WTC11 (cell line): Measurements from ENCODE around the gene RBM45. TPM values are rescaled to one million over a fixed set of nuclear protein-coding genes. Genes with fewer than 3 reads are reported as not detected.

ENCODE experiments used
- ATF1 ChIP-seq: sonication (generic); formaldehyde crosslinking; IDR thresholded peaks from 2 replicates; pipeline ENCODE4 v1.8.1; 2023; ENCODE audit warnings: mild to moderate bottlenecking, moderate library complexity, missing genetic modification reagents
- CBFB ChIP-seq: sonication (generic); formaldehyde crosslinking; IDR thresholded peaks from 2 replicates; pipeline ENCODE4 v1.8.1; 2022; ENCODE audit warnings: mild to moderate bottlenecking, low read depth, missing genetic modification reagents
- EMX1 ChIP-seq: fragments of 250-450 bp; sonication (Bioruptor Pico); IDR thresholded peaks from 2 replicates; pipeline ENCODE4 v1.8.0; 2021; ENCODE audit warnings: mild to moderate bottlenecking
- HMGA2 ChIP-seq: fragments of 250-450 bp; sonication (Bioruptor Pico); IDR thresholded peaks from 2 replicates; pipeline ENCODE4 v1.4.0; 2021; ENCODE audit warnings: mild to moderate bottlenecking, moderate library complexity
- MXD4 ChIP-seq: fragments of 250-450 bp; sonication (Bioruptor Pico); IDR thresholded peaks from 2 replicates; pipeline ENCODE4 v1.8.0; 2021; ENCODE audit warnings: mild to moderate bottlenecking, moderate library complexity, borderline replicate concordance
- NFYB ChIP-seq: sonication (generic); formaldehyde crosslinking; conservative IDR thresholded peaks from 2 replicates; pipeline ENCODE4 v1.8.0; 2022; ENCODE audit warnings: low read depth, missing genetic modification reagents
- NR1H2 ChIP-seq: sonication (generic); formaldehyde crosslinking; IDR thresholded peaks from 2 replicates; pipeline ENCODE4 v1.9.0; 2021; ENCODE audit warnings: mild to moderate bottlenecking, moderate library complexity, missing genetic modification reagents
- SMAD3 ChIP-seq: sonication (generic); formaldehyde crosslinking; IDR thresholded peaks from 2 replicates; pipeline ENCODE4 v1.8.0; 2022; ENCODE audit warnings: missing genetic modification reagents, mild to moderate bottlenecking, borderline replicate concordance
- SMAD4 ChIP-seq: sonication (generic); formaldehyde crosslinking; IDR thresholded peaks from 2 replicates; pipeline ENCODE4 v1.8.0; 2022; ENCODE audit warnings: mild to moderate bottlenecking, missing genetic modification reagents
- TCF7 ChIP-seq: sonication (generic); formaldehyde crosslinking; IDR thresholded peaks from 2 replicates; pipeline ENCODE4 v1.8.0; 2022; ENCODE audit warnings: mild to moderate bottlenecking, low read depth, missing genetic modification reagents, moderate library complexity
- TEAD1 ChIP-seq: sonication (generic); formaldehyde crosslinking; IDR thresholded peaks from 2 replicates; pipeline ENCODE4 v1.8.0; 2022; ENCODE audit warnings: mild to moderate bottlenecking, missing genetic modification reagents
- ZNF396 ChIP-seq: fragments of 250-450 bp; sonication (Bioruptor Pico); IDR thresholded peaks from 2 replicates; pipeline ENCODE4 v1.8.0; 2021; ENCODE audit warnings: mild to moderate bottlenecking, moderate library complexity, borderline replicate concordance
- ZNF671 ChIP-seq: fragments of 250-450 bp; sonication (Bioruptor Pico); IDR thresholded peaks from 2 replicates; pipeline ENCODE4 v1.8.0; 2021; ENCODE audit warnings: mild to moderate bottlenecking
- total RNA-seq: library from RNA; stranded (reverse); gene quantifications from 3 replicates; pipeline ENCODE4 v1.2.3, GENCODE V29; 2021
- TF ChIP-seq, protein P1 (sequence below): sonication (generic); formaldehyde crosslinking; conservative IDR thresholded peaks from 2 replicates; pipeline ENCODE4 v1.8.1; 2023; ENCODE audit warnings: mild to moderate bottlenecking, low read depth, missing genetic modification reagents, moderate library complexity
- TF ChIP-seq, protein P2 (sequence below): fragments of 250-450 bp; sonication (Bioruptor Pico); conservative IDR thresholded peaks from 2 replicates; pipeline ENCODE4 v1.9.0; 2021; ENCODE audit warnings: mild to moderate bottlenecking
- TF ChIP-seq, protein P3 (sequence below): fragments of 250-450 bp; sonication (Bioruptor Pico); IDR thresholded peaks from 2 replicates; pipeline ENCODE4 v1.9.0; 2021; ENCODE audit warnings: mild to moderate bottlenecking
- TF ChIP-seq, protein P4 (sequence below): sonication (generic); formaldehyde crosslinking; IDR thresholded peaks from 2 replicates; pipeline ENCODE4 v1.8.0; 2022; ENCODE audit warnings: missing genetic modification reagents
- TF ChIP-seq, protein P5 (sequence below): sonication (generic); formaldehyde crosslinking; IDR thresholded peaks from 2 replicates; pipeline ENCODE4 v1.8.0; 2022; ENCODE audit warnings: mild to moderate bottlenecking, missing genetic modification reagents
- TF ChIP-seq, protein P6 (sequence below): sonication (generic); formaldehyde crosslinking; IDR thresholded peaks from 2 replicates; pipeline ENCODE4 v1.8.1; 2022; ENCODE audit warnings: low read depth, missing genetic modification reagents, borderline replicate concordance
- TF ChIP-seq, protein P7 (sequence below): sonication (generic); formaldehyde crosslinking; IDR thresholded peaks from 2 replicates; pipeline ENCODE4 v1.8.1; 2023; ENCODE audit warnings: mild to moderate bottlenecking, missing genetic modification reagents, borderline replicate concordance

The RBM45 gene
- total RNA-seq, 1 experiment from 2014 or later, result 9.2 TPM

DNA sequence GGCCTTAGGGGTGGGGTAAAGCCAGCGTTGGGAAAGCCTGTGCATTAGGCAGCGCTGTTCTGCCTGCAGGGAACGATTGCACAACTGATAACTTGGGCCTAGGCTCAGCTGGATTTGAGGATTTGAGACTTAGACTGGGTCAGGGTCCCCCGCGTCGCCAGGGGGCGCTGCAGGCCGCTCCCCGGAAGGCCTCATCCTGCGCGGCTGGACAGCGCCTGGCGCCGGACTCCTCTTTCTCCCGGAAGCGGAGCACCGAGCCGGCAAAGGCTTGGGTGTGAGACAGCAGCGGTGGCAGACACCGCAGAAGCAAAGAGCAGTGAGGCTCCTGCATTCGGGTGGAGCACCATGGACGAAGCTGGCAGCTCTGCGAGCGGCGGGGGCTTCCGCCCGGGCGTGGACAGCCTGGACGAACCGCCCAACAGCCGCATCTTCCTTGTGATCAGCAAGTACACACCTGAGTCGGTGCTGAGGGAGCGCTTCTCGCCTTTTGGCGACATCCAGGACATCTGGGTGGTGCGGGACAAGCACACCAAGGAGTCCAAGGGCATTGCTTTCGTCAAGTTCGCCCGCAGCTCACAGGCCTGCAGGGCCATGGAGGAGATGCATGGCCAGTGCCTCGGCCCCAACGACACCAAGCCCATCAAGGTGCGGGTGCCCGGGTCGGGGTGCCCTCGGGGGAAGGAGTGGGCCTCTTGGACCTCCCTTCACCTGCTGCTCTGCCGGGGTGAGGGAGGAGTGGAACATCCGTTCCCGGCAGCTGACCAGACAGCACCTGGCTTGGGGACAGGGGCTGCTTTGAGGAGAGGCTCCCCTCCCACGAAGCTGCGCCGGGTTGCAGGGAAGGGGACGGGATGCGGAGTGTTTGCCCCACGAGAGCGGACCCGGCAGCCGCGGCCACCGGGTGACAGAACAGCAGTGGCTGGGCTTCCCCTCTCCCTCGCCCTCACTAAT, at the start of gene RBM45 (continued):
- TF ChIP-seq, protein P1, sequence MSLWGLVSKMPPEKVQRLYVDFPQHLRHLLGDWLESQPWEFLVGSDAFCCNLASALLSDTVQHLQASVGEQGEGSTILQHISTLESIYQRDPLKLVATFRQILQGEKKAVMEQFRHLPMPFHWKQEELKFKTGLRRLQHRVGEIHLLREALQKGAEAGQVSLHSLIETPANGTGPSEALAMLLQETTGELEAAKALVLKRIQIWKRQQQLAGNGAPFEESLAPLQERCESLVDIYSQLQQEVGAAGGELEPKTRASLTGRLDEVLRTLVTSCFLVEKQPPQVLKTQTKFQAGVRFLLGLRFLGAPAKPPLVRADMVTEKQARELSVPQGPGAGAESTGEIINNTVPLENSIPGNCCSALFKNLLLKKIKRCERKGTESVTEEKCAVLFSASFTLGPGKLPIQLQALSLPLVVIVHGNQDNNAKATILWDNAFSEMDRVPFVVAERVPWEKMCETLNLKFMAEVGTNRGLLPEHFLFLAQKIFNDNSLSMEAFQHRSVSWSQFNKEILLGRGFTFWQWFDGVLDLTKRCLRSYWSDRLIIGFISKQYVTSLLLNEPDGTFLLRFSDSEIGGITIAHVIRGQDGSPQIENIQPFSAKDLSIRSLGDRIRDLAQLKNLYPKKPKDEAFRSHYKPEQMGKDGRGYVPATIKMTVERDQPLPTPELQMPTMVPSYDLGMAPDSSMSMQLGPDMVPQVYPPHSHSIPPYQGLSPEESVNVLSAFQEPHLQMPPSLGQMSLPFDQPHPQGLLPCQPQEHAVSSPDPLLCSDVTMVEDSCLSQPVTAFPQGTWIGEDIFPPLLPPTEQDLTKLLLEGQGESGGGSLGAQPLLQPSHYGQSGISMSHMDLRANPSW (CRISPR knock-in tag), result no peak
- no peak; the same call in 1 of the 2 replicates for TF ChIP-seq CBFB (CRISPR knock-in tag)
- TF ChIP-seq ZNF671, result no peak
- TF ChIP-seq SMAD3 (CRISPR knock-in tag), result peak; percentile 51; the same call in 1 of the 2 replicates
- TF ChIP-seq TEAD1 (CRISPR knock-in tag), result peak; percentile 92
- TF ChIP-seq EMX1, result no peak
- TF ChIP-seq, protein P2, sequence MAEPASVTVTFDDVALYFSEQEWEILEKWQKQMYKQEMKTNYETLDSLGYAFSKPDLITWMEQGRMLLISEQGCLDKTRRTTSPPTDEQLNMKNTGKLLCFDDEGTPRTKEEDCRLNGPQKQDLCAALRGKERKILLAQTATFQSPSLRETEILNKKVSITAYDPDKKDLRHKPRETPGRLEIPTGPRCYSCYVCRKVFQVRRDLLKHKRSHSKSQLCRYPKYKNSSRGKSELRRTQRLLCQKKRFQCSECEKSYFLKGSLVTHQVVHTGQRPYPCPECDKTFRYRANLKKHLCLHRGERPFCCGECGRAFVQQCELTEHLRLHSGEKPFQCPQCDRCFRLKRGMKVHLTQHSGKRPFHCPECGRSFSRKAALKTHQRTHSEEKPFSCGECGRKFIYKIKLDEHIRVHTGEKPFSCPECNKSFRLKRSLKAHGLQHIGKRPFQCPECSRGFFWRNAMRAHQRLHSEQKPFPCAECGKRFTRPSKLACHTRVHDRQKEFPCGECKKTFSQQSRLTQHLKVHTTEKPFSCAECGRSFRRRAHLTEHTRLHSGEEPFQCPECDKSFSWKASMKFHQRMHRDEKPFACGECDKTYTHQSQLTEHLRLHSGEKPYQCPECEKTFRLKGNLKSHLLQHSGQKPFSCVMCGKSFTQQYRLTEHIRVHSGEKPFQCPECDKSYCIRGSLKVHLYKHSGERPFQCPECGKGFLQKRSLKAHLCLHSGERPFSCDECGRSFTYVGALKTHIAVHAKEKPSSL (CRISPR knock-in tag), result no peak
- TF ChIP-seq, protein P3, sequence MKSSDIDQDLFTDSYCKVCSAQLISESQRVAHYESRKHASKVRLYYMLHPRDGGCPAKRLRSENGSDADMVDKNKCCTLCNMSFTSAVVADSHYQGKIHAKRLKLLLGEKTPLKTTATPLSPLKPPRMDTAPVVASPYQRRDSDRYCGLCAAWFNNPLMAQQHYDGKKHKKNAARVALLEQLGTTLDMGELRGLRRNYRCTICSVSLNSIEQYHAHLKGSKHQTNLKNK (CRISPR knock-in tag), result no peak
- TF ChIP-seq, protein P4, sequence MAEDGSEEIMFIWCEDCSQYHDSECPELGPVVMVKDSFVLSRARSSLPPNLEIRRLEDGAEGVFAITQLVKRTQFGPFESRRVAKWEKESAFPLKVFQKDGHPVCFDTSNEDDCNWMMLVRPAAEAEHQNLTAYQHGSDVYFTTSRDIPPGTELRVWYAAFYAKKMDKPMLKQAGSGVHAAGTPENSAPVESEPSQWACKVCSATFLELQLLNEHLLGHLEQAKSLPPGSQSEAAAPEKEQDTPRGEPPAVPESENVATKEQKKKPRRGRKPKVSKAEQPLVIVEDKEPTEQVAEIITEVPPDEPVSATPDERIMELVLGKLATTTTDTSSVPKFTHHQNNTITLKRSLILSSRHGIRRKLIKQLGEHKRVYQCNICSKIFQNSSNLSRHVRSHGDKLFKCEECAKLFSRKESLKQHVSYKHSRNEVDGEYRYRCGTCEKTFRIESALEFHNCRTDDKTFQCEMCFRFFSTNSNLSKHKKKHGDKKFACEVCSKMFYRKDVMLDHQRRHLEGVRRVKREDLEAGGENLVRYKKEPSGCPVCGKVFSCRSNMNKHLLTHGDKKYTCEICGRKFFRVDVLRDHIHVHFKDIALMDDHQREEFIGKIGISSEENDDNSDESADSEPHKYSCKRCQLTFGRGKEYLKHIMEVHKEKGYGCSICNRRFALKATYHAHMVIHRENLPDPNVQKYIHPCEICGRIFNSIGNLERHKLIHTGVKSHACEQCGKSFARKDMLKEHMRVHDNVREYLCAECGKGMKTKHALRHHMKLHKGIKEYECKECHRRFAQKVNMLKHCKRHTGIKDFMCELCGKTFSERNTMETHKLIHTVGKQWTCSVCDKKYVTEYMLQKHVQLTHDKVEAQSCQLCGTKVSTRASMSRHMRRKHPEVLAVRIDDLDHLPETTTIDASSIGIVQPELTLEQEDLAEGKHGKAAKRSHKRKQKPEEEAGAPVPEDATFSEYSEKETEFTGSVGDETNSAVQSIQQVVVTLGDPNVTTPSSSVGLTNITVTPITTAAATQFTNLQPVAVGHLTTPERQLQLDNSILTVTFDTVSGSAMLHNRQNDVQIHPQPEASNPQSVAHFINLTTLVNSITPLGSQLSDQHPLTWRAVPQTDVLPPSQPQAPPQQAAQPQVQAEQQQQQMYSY (CRISPR knock-in tag), result no peak
- TF ChIP-seq ATF1 (CRISPR knock-in tag), result no peak
- no peak for TF ChIP-seq ZNF396
- no peak for TF ChIP-seq MXD4 (CRISPR knock-in tag)
- TF ChIP-seq, protein P5, sequence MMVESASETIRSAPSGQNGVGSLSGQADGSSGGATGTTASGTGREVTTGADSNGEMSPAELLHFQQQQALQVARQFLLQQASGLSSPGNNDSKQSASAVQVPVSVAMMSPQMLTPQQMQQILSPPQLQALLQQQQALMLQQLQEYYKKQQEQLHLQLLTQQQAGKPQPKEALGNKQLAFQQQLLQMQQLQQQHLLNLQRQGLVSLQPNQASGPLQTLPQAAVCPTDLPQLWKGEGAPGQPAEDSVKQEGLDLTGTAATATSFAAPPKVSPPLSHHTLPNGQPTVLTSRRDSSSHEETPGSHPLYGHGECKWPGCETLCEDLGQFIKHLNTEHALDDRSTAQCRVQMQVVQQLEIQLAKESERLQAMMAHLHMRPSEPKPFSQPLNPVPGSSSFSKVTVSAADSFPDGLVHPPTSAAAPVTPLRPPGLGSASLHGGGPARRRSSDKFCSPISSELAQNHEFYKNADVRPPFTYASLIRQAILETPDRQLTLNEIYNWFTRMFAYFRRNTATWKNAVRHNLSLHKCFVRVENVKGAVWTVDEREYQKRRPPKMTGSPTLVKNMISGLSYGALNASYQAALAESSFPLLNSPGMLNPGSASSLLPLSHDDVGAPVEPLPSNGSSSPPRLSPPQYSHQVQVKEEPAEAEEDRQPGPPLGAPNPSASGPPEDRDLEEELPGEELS, result peak; percentile 29; the same call in 1 of the 2 replicates
- TF ChIP-seq SMAD4, result peak; percentile 73; the same call in 1 of the 2 replicates
- TF ChIP-seq, protein P6, sequence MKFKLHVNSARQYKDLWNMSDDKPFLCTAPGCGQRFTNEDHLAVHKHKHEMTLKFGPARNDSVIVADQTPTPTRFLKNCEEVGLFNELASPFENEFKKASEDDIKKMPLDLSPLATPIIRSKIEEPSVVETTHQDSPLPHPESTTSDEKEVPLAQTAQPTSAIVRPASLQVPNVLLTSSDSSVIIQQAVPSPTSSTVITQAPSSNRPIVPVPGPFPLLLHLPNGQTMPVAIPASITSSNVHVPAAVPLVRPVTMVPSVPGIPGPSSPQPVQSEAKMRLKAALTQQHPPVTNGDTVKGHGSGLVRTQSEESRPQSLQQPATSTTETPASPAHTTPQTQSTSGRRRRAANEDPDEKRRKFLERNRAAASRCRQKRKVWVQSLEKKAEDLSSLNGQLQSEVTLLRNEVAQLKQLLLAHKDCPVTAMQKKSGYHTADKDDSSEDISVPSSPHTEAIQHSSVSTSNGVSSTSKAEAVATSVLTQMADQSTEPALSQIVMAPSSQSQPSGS, result no peak; the same call in 1 of the 2 replicates
- TF ChIP-seq HMGA2 (CRISPR knock-in tag), result no peak
- no peak for TF ChIP-seq NR1H2 (CRISPR knock-in tag)
- TF ChIP-seq, protein P7, sequence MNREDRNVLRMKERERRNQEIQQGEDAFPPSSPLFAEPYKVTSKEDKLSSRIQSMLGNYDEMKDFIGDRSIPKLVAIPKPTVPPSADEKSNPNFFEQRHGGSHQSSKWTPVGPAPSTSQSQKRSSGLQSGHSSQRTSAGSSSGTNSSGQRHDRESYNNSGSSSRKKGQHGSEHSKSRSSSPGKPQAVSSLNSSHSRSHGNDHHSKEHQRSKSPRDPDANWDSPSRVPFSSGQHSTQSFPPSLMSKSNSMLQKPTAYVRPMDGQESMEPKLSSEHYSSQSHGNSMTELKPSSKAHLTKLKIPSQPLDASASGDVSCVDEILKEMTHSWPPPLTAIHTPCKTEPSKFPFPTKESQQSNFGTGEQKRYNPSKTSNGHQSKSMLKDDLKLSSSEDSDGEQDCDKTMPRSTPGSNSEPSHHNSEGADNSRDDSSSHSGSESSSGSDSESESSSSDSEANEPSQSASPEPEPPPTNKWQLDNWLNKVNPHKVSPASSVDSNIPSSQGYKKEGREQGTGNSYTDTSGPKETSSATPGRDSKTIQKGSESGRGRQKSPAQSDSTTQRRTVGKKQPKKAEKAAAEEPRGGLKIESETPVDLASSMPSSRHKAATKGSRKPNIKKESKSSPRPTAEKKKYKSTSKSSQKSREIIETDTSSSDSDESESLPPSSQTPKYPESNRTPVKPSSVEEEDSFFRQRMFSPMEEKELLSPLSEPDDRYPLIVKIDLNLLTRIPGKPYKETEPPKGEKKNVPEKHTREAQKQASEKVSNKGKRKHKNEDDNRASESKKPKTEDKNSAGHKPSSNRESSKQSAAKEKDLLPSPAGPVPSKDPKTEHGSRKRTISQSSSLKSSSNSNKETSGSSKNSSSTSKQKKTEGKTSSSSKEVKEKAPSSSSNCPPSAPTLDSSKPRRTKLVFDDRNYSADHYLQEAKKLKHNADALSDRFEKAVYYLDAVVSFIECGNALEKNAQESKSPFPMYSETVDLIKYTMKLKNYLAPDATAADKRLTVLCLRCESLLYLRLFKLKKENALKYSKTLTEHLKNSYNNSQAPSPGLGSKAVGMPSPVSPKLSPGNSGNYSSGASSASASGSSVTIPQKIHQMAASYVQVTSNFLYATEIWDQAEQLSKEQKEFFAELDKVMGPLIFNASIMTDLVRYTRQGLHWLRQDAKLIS (CRISPR knock-in tag), result no peak
- no peak for TF ChIP-seq NFYB
- no peak for TF ChIP-seq TCF7
